HL-60 (cell line): Measurements from ENCODE around the gene SCAANT1.

Experiments used
- DNase-seq, 2 experiments: peaks; one replicate each; pipeline ENCODE4 v3.0.0-alpha.2; 2010 to 2020; ENCODE audit warnings: low read depth in 1 of 2, low spot score in 1 of 2
- H3K27ac ChIP-seq: fragments of 250-450 bp; sonication (Bioruptor Pico); replicated peaks from 2 replicates; pipeline ENCODE4 v1.5.1; 2020; ENCODE audit warnings: mild to moderate bottlenecking, moderate library complexity
- H3K27me3 ChIP-seq: fragments of 250-450 bp; sonication (Bioruptor Pico); 2 replicates; pipeline ENCODE4 v1.5.1; 2021; ENCODE audit warnings: mild to moderate bottlenecking, moderate library complexity; ENCODE audit not compliant: insufficient read depth, poor library complexity, severe bottlenecking
- H3K4me3 ChIP-seq: replicated peaks from 2 replicates; pipeline ENCODE4 v1.5.1; 2011; ENCODE audit warnings: mild to moderate bottlenecking, control low read depth, low read length; ENCODE audit not compliant: insufficient read depth
- GABPA ChIP-seq: IDR thresholded peaks from 2 replicates; pipeline ENCODE4 v1.6.1; 2012; ENCODE audit warnings: low read depth
- POLR2AphosphoS5 ChIP-seq: IDR thresholded peaks from 2 replicates; pipeline ENCODE4 v1.6.1; 2012; ENCODE audit warnings: low read depth
- SPI1 ChIP-seq: IDR thresholded peaks from 2 replicates; pipeline ENCODE4 v1.6.1; 2012; ENCODE audit warnings: low read depth, mild to moderate bottlenecking, borderline replicate concordance
- TF ChIP-seq, protein P1 (sequence below): IDR thresholded peaks from one replicate; pipeline ENCODE4 v1.5.1; 2011; ENCODE audit warnings: low read length, control low read depth, inconsistent platforms; ENCODE audit not compliant: insufficient read depth
- TF ChIP-seq, protein P2 (sequence below): IDR thresholded peaks from 2 replicates; pipeline ENCODE4 v1.6.1; 2012; ENCODE audit warnings: low read depth; ENCODE audit not compliant: insufficient replicate concordance

Gene SCAANT1

DNA sequence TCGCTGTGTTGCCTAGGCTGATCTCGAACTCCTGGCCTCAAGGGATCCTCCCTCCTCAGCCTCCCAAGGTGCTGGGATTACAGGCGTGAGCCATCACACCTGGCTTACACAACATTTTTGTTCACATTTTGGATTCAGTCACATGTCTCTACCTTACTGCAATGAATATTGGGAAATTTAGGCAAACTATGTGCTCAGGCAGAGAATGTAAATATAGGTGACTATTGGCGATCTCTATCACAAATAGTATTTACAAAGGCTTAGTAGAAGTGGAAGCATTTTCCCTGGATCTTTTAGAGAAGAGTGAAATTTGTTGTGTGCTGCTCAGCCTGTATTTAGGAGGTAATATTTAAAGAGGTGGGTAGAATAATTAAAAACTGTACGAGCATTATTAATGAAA, 20.7 kb downstream of the SCAANT1 start:
- H3K27me3 ChIP-seq, result no peaks in the 10 kb centered on the region
- H3K4me3 ChIP-seq, result no peak overlapping the region
- TF ChIP-seq SPI1 (no peak), POLR2AphosphoS5 (no peak), GABPA (no peak)
- TF ChIP-seq, protein P1, sequence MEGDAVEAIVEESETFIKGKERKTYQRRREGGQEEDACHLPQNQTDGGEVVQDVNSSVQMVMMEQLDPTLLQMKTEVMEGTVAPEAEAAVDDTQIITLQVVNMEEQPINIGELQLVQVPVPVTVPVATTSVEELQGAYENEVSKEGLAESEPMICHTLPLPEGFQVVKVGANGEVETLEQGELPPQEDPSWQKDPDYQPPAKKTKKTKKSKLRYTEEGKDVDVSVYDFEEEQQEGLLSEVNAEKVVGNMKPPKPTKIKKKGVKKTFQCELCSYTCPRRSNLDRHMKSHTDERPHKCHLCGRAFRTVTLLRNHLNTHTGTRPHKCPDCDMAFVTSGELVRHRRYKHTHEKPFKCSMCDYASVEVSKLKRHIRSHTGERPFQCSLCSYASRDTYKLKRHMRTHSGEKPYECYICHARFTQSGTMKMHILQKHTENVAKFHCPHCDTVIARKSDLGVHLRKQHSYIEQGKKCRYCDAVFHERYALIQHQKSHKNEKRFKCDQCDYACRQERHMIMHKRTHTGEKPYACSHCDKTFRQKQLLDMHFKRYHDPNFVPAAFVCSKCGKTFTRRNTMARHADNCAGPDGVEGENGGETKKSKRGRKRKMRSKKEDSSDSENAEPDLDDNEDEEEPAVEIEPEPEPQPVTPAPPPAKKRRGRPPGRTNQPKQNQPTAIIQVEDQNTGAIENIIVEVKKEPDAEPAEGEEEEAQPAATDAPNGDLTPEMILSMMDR, result no peak
- TF ChIP-seq, protein P2, sequence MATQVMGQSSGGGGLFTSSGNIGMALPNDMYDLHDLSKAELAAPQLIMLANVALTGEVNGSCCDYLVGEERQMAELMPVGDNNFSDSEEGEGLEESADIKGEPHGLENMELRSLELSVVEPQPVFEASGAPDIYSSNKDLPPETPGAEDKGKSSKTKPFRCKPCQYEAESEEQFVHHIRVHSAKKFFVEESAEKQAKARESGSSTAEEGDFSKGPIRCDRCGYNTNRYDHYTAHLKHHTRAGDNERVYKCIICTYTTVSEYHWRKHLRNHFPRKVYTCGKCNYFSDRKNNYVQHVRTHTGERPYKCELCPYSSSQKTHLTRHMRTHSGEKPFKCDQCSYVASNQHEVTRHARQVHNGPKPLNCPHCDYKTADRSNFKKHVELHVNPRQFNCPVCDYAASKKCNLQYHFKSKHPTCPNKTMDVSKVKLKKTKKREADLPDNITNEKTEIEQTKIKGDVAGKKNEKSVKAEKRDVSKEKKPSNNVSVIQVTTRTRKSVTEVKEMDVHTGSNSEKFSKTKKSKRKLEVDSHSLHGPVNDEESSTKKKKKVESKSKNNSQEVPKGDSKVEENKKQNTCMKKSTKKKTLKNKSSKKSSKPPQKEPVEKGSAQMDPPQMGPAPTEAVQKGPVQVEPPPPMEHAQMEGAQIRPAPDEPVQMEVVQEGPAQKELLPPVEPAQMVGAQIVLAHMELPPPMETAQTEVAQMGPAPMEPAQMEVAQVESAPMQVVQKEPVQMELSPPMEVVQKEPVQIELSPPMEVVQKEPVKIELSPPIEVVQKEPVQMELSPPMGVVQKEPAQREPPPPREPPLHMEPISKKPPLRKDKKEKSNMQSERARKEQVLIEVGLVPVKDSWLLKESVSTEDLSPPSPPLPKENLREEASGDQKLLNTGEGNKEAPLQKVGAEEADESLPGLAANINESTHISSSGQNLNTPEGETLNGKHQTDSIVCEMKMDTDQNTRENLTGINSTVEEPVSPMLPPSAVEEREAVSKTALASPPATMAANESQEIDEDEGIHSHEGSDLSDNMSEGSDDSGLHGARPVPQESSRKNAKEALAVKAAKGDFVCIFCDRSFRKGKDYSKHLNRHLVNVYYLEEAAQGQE, result no peak
- no peak for DNase-seq
- H3K27ac ChIP-seq, result no peak overlapping the region

DNA sequence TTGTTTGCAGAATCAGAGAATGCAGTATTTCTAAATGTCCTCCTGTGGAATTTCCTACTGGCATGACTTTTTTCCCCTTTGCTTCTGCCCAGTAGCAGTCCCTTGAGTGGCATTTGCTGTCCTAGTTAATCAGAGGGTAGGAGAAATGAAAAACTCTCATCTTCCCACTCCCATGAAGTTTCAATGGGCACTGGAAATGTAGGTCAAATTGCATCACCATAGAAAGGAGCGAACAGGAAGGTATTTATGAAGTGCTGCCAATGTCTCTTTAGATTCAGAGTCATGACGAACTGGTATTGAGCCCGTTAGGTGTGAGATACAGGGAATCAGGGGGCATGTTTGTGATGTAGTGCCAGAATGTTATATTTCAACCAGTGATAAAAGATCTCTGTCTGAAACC, 25.3 kb downstream of the SCAANT1 start:
- TF ChIP-seq, protein P2, result no peak
- TF ChIP-seq POLR2AphosphoS5 (no peak), SPI1 (no peak), GABPA (no peak)
- TF ChIP-seq, protein P1, result no peak
- no peaks in the 10 kb centered on the region for H3K27me3 ChIP-seq
- H3K27ac ChIP-seq, result no peak overlapping the region
- no peak overlapping the region for H3K4me3 ChIP-seq
- no peak for DNase-seq

DNA sequence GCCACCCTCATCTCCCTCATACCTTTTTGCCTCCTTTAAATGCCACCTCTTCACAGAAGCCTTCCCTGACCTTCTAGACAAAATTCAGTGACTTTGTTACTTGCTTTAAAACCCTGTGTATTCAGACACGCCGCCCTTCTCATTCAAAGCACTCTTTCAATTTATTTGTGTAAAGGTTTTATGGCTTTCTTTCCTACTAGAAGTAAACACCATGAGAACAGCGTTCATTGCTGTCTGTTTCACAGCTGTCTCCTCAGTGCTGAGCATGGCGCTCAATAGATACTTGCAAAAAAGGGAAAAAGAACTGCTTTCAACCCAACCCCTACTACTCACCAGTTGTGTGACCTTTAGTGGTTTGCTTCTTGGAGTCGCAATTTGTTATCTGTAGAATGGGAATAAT, 31.5 kb downstream of the SCAANT1 start:
- Histone ChIP-seq H3K4me3 (no peak overlapping the region), H3K27me3 (no peaks in the 10 kb centered on the region), H3K27ac (no peak overlapping the region)
- no peak for DNase-seq
- TF ChIP-seq, protein P2, result no peak
- TF ChIP-seq POLR2AphosphoS5 (no peak), GABPA (no peak), SPI1 (no peak)
- TF ChIP-seq, protein P1, result no peak
